Sigmoid colon (tissue), 7 donors: Measurements from ENCODE around the gene CACNB3. TPM values are rescaled to one million over a fixed set of nuclear protein-coding genes. Genes with fewer than 3 reads are reported as not detected.

Experiments
- DNase-seq: peaks from one replicate; pipeline ENCODE4 v3.0.0-alpha.2; 2019
- H3K27ac ChIP-seq, 4 donors: fragments of 200-600 bp; sonication (generic); one replicate each; pipeline ENCODE4 v1.5.1; 2016 to 2019; ENCODE audit warnings: mild to moderate bottlenecking in 1 of 4
- H3K27me3 ChIP-seq, 3 donors: fragments of 200-600 bp; sonication (generic); one replicate each; pipeline ENCODE4 v1.5.1; 2019; ENCODE audit warnings: mild to moderate bottlenecking in 1 of 3
- H3K36me3 ChIP-seq, 4 donors: fragments of 200-600 bp; sonication (generic); one replicate each; pipeline ENCODE4 v1.5.1; 2016 to 2019
- H3K4me1 ChIP-seq, 4 donors: fragments of 200-600 bp; sonication (generic); one replicate each; pipeline ENCODE4 v1.5.1; 2017 to 2019
- H3K4me3 ChIP-seq, 4 donors: fragments of 200-600 bp; sonication (generic); one replicate each; pipeline ENCODE4 v1.5.1; 2017 to 2019; ENCODE audit warnings: mild to moderate bottlenecking in 2 of 4, moderate library complexity in 1 of 4
- H3K9me3 ChIP-seq, 4 donors: fragments of 200-600 bp in 3 of 4; sonication (generic) in 3 of 4; one replicate each; pipeline versions ENCODE4 v1.5.1 to v1.6.1; 2013 to 2019
- EP300 ChIP-seq, 4 donors: sonication (generic); formaldehyde crosslinking; IDR thresholded peaks; one replicate each; pipeline ENCODE4 v1.6.1; 2017; ENCODE audit warnings: antibody characterized with exemption in 4 of 4
- POLR2A ChIP-seq, 2 donors: fragments of 450-650 bp; IDR thresholded peaks; one replicate each; pipeline ENCODE4 v1.6.1; 2016; ENCODE audit warnings: antibody characterized with exemption in 2 of 2, mild to moderate bottlenecking in 2 of 2, moderate library complexity in 2 of 2
- POLR2AphosphoS5 ChIP-seq, 4 donors: sonication (generic); formaldehyde crosslinking; IDR thresholded peaks; one replicate each; pipeline ENCODE4 v1.6.1; 2017; ENCODE audit warnings: antibody characterized with exemption in 4 of 4
- WGBS, 2 donors: extraction: QIAGEN DNeasy Blood & Tissue Kit; methylation state at CpG; one replicate each; pipeline ENCODE4 v1.1.7; 2013; 5-methylcytosine and 5-hydroxymethylcytosine counted together
- intact Hi-C: fragments of 100-400 bp; cut with DNase I; formaldehyde crosslinking; loops from one replicate; pipeline ENCODE4 v1.15.1; 2023
- polyA plus RNA-seq, 3 donors: library from polyadenylated mRNA; stranded (reverse); fragments of 200-250 nt; gene quantifications; one replicate each; pipeline ENCODE4 v1.2.3, GENCODE V29; 2013
- total RNA-seq, 4 donors: library from RNA; depleted of rRNA; stranded (reverse); fragments of >200 nt; gene quantifications; one replicate each; pipeline ENCODE4 v1.1.0, GENCODE V29; 2016
- TF ChIP-seq, protein P1 (sequence below), 4 experiments: fragments of 450-650 bp in 3 of 4; fragments of 200-600 bp in 1 of 4; IDR thresholded peaks; one replicate each; pipeline ENCODE4 v1.5.1; 2016 to 2019; ENCODE audit warnings: antibody characterized with exemption in 4 of 4, mild to moderate bottlenecking in 3 of 4, moderate library complexity in 2 of 4
- donor health status: healthy with polysubstance abuse.
- donor health status: Bipolar disorder and iron deficiency.
- donor health status: healthy.

Gene CACNB3
- total and polyA plus RNA-seq, 7 donors, result 10.7 to 32.1 (median 21.0) TPM

DNA sequence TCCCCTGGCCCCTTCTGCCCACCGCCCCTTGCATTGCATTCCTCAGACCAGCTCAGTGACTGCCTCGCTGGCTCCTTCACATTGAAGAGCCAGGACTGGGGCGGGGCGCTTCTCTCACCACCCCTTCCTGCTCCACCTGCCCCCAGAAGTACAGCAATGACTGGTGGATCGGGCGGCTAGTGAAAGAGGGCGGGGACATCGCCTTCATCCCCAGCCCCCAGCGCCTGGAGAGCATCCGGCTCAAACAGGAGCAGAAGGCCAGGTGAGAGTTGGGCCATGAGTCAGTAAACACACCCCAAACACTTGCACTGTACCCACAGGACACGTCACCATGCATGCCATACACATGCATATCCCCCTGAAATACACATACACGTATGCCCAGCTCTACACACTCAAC is 5.8 kb downstream of the CACNB3 start:
- no peak for DNase-seq
- TF ChIP-seq, protein P1, sequence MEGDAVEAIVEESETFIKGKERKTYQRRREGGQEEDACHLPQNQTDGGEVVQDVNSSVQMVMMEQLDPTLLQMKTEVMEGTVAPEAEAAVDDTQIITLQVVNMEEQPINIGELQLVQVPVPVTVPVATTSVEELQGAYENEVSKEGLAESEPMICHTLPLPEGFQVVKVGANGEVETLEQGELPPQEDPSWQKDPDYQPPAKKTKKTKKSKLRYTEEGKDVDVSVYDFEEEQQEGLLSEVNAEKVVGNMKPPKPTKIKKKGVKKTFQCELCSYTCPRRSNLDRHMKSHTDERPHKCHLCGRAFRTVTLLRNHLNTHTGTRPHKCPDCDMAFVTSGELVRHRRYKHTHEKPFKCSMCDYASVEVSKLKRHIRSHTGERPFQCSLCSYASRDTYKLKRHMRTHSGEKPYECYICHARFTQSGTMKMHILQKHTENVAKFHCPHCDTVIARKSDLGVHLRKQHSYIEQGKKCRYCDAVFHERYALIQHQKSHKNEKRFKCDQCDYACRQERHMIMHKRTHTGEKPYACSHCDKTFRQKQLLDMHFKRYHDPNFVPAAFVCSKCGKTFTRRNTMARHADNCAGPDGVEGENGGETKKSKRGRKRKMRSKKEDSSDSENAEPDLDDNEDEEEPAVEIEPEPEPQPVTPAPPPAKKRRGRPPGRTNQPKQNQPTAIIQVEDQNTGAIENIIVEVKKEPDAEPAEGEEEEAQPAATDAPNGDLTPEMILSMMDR (IDR thresholded peaks at IDR 0.05), result no peak
- TF ChIP-seq POLR2A (IDR thresholded peaks at IDR 0.05), result no peak
- no peak for TF ChIP-seq EP300 (IDR thresholded peaks at IDR 0.05)
- no peak for TF ChIP-seq POLR2AphosphoS5 (IDR thresholded peaks at IDR 0.05)
- peaks cover 5 to 43% (median 19%) of the 10 kb centered on the region in 4 donors for H3K36me3 ChIP-seq
- 71 to 75% methylated on average over 12 of the region's 12 CpGs for WGBS, 2 donors
- H3K4me3 ChIP-seq, result no peak overlapping the region
- H3K9me3 ChIP-seq, result no peaks in the 10 kb centered on the region
- intact Hi-C loops, result no loop called here
- H3K4me1 ChIP-seq, result peaks cover 0 to 9% (median 2%) of the 10 kb centered on the region in 4 donors
- no peak overlapping the region for H3K27ac ChIP-seq
- no peaks in the 10 kb centered on the region for H3K27me3 ChIP-seq

DNA sequence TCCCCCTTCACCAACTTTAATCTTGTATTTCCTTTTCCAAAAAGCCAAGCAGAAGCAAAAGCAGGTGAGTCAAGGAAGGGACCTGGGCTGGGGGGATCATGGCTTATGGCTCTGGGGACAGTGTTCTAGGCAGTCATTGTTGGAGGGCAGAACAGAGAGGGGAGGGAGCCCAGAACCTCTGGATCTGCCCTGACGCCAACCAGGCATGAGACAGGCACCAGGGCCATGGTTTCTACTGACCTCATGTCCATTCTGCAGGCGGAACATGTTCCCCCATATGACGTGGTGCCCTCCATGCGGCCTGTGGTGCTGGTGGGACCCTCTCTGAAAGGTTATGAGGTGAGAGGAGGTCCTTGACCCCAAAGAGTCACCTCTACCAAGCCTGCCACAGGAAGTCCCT is 6.6 kb downstream of the CACNB3 start:
- intact Hi-C loops, result no loop called here
- Histone ChIP-seq H3K27ac (no peak overlapping the region), H3K36me3 (peaks cover 5 to 51% (median 19%) of the 10 kb centered on the region in 4 donors), H3K4me3 (no peak overlapping the region), H3K4me1 (peaks cover 0 to 1% (median 0%) of the 10 kb centered on the region in 4 donors), H3K27me3 (no peaks in the 10 kb centered on the region), H3K9me3 (no peaks in the 10 kb centered on the region)
- TF ChIP-seq POLR2A (IDR thresholded peaks at IDR 0.05) (no peak), EP300 (IDR thresholded peaks at IDR 0.05) (no peak)
- WGBS, 2 donors, result 94 to 96% methylated on average over 4 of the region's 4 CpGs
- no peak for DNase-seq

DNA sequence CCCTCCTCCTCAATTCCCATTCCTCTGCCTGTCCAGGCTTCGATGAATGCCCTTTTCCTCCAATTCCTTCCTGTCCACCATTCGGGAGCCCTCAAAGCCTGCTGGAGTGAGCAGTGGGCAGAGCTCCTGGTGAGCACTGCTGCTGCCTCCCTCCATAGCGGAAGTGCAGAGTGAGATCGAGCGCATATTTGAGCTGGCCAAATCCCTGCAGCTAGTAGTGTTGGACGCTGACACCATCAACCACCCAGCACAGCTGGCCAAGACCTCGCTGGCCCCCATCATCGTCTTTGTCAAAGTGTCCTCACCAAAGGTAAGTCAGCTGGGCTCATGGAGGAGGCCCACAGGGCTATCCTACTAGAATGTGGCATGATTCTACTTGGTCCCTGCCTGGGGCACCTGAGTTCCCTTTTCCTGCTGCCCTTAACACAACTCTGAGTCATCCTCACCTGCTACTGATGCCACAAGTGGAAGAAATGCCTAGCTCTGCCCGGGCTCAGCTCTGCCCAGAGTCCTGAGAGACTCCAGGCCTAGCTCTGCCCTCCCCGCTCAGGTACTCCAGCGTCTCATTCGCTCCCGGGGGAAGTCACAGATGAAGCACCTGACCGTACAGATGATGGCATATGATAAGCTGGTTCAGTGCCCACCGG is 8.0 kb downstream of the CACNB3 start:
- Histone ChIP-seq H3K4me3 (no peak overlapping the region), H3K9me3 (no peaks in the 10 kb centered on the region), H3K27me3 (no peaks in the 10 kb centered on the region), H3K27ac (no peak overlapping the region), H3K4me1 (no peaks in the 10 kb centered on the region), H3K36me3 (peaks cover 18 to 65% (median 30%) of the 10 kb centered on the region in 4 donors)
- intact Hi-C loops, result no loop called here
- no peak for DNase-seq
- WGBS, 2 donors, result 88 to 90% methylated on average over 15 of the region's 15 CpGs
- TF ChIP-seq EP300 (IDR thresholded peaks at IDR 0.05) (no peak), POLR2AphosphoS5 (IDR thresholded peaks at IDR 0.05) (no peak), POLR2A (IDR thresholded peaks at IDR 0.05) (no peak)
- TF ChIP-seq, protein P1 (IDR thresholded peaks at IDR 0.05), result no peak

DNA sequence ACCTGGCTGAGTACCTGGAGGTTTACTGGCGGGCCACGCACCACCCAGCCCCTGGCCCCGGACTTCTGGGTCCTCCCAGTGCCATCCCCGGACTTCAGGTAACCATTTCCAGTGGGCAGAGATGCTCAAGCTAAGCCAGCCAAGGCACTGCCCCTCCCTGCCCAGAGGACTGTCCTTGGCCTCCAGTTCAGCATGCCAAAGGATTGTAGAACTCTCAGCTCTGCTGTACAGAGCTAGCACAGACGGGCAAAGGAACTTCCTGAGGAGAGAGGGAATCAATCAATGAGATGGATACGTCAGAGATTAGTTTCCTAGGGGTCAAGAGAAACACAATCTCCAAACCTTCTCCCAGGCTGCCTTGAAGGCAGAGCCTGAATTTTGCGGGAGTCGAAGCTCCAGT is 8.7 kb downstream of the CACNB3 start:
- Histone ChIP-seq H3K4me1 (no peaks in the 10 kb centered on the region), H3K4me3 (no peak overlapping the region), H3K27ac (no peak overlapping the region), H3K27me3 (no peaks in the 10 kb centered on the region), H3K9me3 (no peaks in the 10 kb centered on the region), H3K36me3 (peaks cover 25 to 72% (median 36%) of the 10 kb centered on the region in 4 donors)
- 89 to 92% methylated on average over 8 of the region's 8 CpGs for WGBS, 2 donors
- TF ChIP-seq POLR2A (IDR thresholded peaks at IDR 0.05) (no peak), EP300 (IDR thresholded peaks at IDR 0.05) (no peak), POLR2AphosphoS5 (IDR thresholded peaks at IDR 0.05) (no peak)
- TF ChIP-seq, protein P1 (IDR thresholded peaks at IDR 0.05), result no peak
- no peak for DNase-seq
- intact Hi-C loops, result no loop called here

DNA sequence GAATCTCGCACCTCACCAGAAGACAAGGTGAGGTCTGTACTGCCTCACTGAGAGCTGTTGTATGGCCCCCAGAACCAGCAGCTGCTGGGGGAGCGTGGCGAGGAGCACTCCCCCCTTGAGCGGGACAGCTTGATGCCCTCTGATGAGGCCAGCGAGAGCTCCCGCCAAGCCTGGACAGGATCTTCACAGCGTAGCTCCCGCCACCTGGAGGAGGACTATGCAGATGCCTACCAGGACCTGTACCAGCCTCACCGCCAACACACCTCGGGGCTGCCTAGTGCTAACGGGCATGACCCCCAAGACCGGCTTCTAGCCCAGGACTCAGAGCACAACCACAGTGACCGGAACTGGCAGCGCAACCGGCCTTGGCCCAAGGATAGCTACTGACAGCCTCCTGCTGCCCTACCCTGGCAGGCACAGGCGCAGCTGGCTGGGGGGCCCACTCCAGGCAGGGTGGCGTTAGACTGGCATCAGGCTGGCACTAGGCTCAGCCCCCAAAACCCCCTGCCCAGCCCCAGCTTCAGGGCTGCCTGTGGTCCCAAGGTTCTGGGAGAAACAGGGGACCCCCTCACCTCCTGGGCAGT is 9.3 kb downstream of the CACNB3 start:
- 95 to 96% methylated on average over 17 of the region's 17 CpGs for WGBS, 2 donors
- peaks cover 31 to 78% (median 41%) of the 10 kb centered on the region in 4 donors for H3K36me3 ChIP-seq

More for the DNA sequence above, 9.3 kb downstream of the CACNB3 start:
- Histone ChIP-seq H3K4me1 (no peaks in the 10 kb centered on the region), H3K9me3 (no peaks in the 10 kb centered on the region), H3K27me3 (no peaks in the 10 kb centered on the region), H3K4me3 (no peak overlapping the region), H3K27ac (no peak overlapping the region)
- DNase-seq, result no peak
- intact Hi-C loops, result no loop called here
- TF ChIP-seq EP300 (IDR thresholded peaks at IDR 0.05), result no peak
- no peak for TF ChIP-seq POLR2A (IDR thresholded peaks at IDR 0.05)
- TF ChIP-seq POLR2AphosphoS5 (IDR thresholded peaks at IDR 0.05), result no peak
- TF ChIP-seq, protein P1 (IDR thresholded peaks at IDR 0.05), result no peak
